HG02610 (cell line): ENCODE results near the gene LRMDA.
"Not testable (repeated sequence)": the region's sequence is repeated elsewhere in the genome, so short reads cannot be mapped to it uniquely, and the experiment has no call there.

Source experiments
- ATAC-seq: cut with Tn5 transposase; IDR thresholded peaks from one replicate; pipeline ENCODE4 v1.9.1; 2021; ENCODE audit warnings: mild to moderate bottlenecking, moderate library complexity; ENCODE audit not compliant: unreplicated experiment

Gene LRMDA

DNA sequence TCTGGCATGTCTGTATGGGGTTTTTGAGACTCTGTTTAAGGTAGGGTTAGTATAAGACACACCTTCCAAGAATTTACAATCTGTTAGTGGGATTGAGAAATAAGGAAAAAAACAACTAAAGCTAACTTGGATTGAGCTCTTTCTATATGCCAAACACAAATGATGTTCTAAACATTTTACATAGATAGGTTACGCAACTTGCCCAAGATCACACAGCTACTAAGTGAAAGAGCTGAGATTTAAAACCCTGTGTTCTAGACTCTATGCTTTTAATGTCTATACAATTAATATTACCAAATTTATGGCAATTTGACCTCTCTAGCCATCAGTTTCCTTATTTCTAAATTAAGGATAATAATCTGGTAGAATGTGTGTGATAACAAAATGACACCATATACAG is 1056.2 kb downstream of the LRMDA start:
- no peak for ATAC-seq

GRCh38 chr10:76488602-76489001 is 1057.2 kb downstream of the LRMDA start:
- ATAC-seq = no peak

DNA sequence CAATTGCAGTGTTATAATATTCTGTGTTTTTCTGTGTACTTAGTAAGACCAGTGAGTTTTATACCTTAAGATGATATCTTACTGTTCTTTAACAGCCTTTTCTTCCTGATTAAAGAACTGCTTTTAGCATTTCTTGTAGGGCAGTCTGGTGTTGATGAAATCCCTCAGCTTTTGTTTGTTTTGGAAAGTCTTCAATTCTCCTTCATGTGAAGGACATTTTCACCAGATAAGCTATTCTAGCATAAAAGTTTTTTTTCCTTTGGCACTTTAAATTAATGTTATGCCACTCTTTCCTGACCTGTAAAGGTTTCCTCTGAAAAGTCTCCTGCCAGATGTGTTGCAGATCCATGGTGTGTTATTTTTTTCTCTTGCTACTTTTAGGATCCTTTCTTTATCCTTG is 1059.8 kb downstream of the LRMDA start:
- ATAC-seq = no peak

- no peak for ATAC-seq
Observed at GRCh38 chr10:76492026-76492425, 1060.6 kb downstream of the LRMDA start.

GRCh38 chr10:76492678-76493472 is 1061.5 kb downstream of the LRMDA start:
- ATAC-seq = no peak

DNA sequence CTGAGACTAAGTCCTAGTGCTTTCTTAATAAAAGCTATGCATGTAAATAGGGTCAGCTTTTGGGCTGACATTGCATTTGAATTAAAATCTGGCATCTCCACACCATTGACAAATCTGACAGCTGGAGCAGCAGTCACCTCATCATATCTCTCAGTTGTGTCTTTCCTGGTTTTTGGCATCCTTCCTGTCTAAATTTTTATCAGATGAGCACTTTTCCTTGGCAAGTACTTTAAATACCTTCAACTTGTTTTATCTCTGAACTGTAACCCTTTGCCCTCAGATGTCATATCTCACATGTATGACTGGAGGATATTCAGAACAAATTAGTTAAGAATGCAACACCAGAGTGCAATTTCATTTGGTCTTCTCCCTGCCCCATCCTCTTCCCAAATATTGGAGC is 1066.2 kb downstream of the LRMDA start:
- no peak for ATAC-seq

DNA sequence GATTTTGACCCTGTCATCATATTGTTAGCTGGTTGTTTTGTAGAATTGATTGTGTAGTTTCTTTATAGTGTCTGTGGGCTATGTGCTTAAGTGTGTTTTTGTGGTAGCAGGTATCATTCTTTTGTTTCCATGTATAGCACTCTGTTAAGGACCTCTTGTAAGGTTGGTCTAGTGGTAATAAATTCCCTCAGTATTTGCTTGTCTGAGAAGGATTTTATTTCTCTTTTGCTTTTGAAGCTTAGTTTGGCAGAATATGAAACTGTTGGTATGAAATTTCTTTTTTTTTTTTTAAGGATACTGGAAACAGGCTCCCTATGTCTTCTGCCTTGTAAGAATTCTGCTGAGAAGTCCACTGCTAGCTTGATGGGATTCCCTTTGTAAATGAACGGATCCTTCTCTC is 1073.4 kb downstream of the LRMDA start:
- no peak for ATAC-seq

DNA sequence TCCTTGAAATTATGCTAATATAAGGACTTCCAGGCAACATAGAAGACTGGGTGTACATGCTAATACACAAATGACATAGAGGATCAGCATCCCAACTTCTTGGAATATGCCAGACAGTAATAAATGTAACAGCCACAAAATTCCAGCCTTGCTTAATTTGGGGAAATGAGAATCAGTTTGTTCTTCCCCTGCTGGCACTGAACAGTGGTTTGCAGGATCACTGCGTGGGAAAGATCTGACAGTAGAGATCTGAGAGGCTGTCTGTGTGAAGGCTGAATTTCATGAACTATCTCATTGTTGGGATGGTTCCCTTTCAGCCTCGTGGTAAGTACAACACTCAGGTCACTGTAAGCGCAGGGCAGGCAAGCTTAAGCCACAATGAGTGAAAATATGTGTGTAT is 1078.0 kb downstream of the LRMDA start:
- ATAC-seq = no peak

DNA sequence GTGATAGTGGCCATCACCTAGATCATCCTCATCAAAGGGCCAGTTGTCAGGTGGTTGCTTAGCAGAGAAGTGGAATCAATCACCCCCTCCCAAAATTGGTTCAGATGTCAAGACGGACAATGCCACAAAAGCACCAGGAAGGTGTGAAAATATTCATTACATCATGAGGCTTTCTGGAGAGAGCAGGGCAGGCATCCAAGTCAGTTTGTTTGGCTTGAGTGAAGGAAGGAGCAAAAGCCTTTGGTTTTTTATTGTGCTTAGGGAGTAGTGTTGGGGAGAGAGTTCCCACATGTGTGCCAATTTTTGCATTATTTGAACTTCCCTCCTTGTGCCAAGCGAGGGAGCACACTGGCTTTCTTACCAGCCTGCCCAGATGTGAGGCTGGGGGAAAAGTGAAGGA is 1082.9 kb downstream of the LRMDA start:
- ATAC-seq = no peak

GRCh38 chr10:76514869-76515268 is 1083.4 kb downstream of the LRMDA start:
- ATAC-seq = no peak

DNA sequence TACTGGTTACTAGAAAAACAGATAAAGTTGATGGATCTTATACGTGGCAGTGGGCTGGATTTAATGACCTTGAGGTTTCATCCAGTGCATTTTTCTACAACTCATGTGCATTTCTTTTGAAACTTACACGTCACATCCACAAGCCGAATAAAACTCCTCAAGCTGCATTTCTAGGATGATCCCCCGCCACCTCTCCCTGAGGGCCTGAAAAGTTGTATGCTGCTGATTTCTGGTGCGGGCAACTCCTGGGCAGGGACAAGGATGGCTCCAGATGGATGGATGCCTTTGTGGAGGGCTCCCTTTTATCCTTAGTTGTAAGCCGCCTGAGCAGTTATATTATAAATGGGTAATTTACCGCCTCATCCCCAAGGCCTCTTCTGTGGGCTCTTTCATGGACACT is 1091.1 kb downstream of the LRMDA start:
- ATAC-seq = no peak

DNA sequence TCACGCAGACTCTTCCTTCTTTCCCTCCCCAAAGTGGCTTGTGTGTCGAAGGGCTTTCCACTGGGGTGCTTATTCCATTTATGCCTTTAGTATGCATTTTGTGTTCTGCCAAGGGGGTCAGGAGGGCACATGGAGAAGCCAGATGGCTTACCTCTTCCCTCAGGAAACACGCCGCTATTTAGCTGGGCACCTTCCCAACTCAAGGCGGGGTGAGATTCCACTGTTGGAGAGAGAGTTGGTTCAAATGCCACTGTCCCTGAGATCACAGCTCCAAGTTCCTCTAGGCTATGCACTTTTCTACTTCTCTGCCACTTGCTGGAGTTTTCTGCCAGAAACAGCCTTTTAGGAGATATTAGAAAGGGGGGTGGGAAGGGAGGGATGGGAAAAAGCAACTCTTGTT is 1091.8 kb downstream of the LRMDA start:
- ATAC-seq = no peak

- ATAC-seq = no peak
Observed at GRCh38 chr10:76523791-76524351, 1092.4 kb downstream of the LRMDA start.

DNA sequence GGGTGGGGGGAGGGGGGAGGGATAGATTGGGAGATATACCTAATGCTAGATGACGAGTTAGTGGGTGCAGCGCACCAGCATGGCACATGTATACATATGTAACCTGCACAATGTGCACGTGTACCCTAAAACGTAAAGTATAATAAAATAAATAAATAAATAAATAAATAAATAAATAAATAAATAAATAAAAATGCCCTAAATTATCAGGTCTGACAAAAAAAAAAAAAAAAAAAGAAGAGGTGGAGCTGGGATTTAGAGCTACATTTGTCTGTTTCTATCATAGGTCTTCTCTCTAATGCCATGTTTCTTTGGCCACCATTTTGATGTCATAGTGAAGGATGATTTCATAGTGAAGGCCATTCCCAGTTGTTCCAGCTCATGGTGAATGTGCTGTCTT is 1095.4 kb downstream of the LRMDA start:
- not testable (repeated sequence) for ATAC-seq

DNA sequence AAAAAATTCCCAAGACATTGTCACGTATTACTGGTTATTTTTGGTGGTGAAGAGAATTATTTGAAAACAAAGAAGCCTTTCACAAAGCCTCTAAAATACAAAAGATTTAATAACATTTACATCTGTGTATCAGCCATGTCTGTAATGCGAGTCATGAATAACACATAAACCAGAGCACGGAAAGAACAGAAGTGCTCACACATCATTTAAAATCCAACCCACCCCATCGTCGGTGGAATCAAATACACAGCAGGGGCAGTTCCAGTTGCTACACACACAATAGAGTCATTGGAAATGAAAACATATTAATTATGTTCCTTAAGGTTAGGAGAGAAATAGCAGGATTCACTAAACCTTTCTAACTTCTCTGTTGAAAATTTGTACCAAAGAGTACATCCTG is 1108.9 kb downstream of the LRMDA start:
- ATAC-seq = no peak

DNA sequence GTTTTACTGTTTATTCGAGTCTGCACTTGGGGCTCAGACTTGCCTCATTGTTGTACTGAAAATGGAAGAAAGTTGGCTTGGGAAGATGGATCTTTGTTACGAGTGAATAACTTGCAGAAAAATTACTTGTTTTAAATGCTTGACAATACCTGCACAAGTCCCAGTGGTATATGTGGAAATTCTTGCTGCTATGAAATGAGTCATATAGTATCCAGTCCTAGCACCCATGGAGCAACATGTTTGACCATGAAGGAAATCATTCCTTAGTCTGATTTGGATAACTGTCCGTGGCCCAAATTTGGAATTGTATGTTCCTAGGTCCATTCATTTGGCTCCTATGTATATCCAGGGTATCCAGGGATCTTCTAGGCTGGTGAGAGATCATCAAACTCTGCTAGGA is 1109.4 kb downstream of the LRMDA start:
- no peak for ATAC-seq

- no peak for ATAC-seq
Observed at GRCh38 chr10:76541852-76542251, 1110.4 kb downstream of the LRMDA start.

DNA sequence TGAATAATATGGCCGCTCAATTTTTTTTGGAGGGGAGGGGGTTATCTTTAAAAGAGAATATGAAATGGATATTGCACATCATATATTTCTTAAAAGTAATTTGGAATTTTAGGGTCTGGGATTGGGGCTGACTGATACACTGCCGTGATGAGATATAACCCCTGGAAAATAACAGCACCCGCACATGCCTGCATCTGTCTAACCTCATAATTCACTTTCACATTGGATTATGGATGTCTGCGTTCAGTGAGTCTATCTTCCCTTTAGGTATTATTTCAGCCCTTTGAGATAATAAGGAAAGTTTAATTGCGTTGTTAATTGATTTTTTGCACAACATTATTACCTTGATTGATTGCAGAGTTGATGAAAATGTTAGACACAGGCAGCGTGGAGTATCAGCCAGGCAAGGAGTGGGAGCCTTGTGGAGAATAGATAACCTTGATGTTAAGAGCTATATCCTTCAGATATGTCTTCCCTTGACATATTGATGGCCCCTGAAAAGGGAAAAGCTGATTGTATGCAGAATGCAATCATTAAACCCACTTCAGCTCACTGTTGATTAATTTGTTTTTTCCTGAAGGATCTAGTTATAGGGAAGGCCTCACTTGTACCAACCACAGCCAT is 1111.0 kb downstream of the LRMDA start:
- ATAC-seq = no peak

DNA sequence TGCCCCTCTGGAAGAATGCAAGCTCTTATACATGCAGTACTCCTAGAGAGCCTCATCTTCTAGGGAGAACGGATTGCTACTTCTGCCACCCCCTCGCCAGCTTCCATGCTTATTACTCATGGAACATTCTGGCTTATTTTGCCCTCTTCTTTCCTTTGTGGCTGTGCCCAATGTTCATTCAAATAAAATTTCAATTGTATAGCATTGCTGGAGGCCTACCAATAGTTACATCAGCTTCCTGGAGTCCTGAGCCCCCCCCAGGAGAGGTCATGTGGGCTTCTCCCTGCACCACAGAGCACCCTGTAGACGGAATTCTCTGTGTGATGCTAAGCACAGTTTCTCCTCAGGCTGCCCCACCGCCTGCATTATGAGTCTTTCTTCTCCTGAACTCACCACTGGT is 1112.2 kb downstream of the LRMDA start:
- no peak for ATAC-seq

DNA sequence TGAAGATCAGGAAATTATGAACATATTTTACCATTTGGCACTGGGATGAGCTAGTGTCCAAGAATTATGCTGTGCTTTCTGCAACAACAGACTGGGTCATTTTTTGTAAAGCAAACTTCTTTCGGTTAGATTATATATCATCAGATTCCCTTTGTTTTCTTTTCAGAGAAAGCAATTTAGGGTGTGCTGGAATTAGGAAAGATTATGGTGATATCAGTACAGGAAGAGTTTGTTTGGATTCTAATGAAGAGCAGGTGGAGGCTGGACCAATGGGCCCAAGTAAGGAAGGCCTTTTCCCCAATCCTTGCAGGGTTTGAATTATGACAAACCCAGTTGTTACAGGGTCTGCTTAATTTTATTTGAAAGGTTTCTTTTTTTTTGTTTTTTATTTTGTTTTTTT is 1113.4 kb downstream of the LRMDA start:
- ATAC-seq = no peak

DNA sequence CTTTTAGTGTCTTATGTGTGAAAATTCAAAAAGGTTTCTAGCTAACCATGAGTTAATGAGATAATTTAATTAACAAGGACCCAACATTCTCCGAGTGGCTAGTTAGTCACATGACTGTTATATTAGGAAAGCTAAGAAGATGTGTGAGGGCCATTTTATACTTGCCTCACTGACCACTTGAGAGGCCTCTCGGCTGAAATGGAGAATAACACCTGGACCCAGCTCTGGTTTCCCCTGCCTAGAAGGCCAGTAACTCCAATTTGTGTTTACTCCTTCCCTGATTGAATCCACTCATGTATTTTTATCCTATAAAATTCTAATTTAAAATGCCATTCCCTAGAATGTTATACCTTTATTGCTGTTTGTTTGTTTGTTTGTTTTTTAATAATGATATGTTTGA is 1115.0 kb downstream of the LRMDA start:
- ATAC-seq = no peak

DNA sequence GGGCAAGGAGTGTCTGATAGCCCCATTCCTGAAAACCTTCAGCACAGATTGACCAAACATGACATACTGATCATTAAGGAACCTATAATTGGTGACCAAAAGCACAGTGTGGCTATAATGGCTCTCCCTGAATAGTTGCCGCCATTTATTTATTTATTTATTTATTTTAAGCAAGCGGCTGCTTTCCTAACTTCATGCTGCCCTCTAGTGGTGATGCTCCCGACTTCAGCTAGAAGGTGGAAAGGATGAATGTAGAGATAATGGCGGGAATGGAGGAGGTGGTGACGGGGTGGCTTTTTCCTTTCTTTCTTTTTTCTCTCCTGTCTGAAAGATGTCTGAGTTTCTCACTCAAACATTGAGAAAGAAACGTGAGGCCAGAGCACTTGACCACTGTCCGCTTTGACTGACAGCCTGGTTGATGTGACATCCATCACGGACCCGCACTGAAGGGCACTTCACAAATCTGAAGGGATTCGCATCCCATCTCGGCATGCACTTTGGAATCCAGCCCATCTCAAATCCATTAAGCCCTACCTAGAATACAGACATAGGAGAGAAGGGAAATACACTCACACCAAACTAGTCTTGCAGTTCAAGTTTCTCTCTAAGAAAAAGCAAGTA is 1116.0 kb downstream of the LRMDA start:
- ATAC-seq = peak; percentile 61
